Uterus (tissue), 4 donors: ENCODE results near the gene CPNE9. TPM values are rescaled to one million over a fixed set of nuclear protein-coding genes. Genes with fewer than 3 reads are reported as not detected.

Experiments
- DNase-seq, 2 donors: peaks; one replicate each; pipeline ENCODE4 v3.0.0-alpha.2; 2019 to 2020
- H3K27ac ChIP-seq, 2 donors: fragments of 200-600 bp; sonication (generic); 1 replicate in 1 of 2; 2 replicates in 1 of 2; pipeline ENCODE4 v1.5.1; 2016 to 2018
- H3K27me3 ChIP-seq, 2 donors: fragments of 200-600 bp; sonication (generic); one replicate each; pipeline ENCODE4 v1.5.1; 2018 to 2019; ENCODE audit warnings: control low read depth in 1 of 2
- H3K36me3 ChIP-seq, 2 donors: fragments of 200-600 bp; sonication (generic); one replicate each; pipeline ENCODE4 v1.5.1; 2019; ENCODE audit warnings: control low read depth in 1 of 2
- H3K4me1 ChIP-seq, 2 donors: fragments of 200-600 bp; sonication (generic); one replicate each; pipeline ENCODE4 v1.5.1; 2018 to 2019; ENCODE audit warnings: control low read depth in 1 of 2
- H3K4me3 ChIP-seq, 2 donors: fragments of 200-600 bp; sonication (generic); 1 replicate in 1 of 2; 2 replicates in 1 of 2; pipeline ENCODE4 v1.5.1; 2018 to 2019; ENCODE audit warnings: mild to moderate bottlenecking in 1 of 2
- H3K9me3 ChIP-seq, 2 donors: fragments of 200-600 bp; sonication (generic); one replicate each; pipeline ENCODE4 v1.5.1; 2019; ENCODE audit warnings: control low read depth in 1 of 2
- POLR2A ChIP-seq, 2 donors: fragments of 450-650 bp; IDR thresholded peaks; one replicate each; pipeline ENCODE4 v1.6.1; 2016; ENCODE audit warnings: antibody characterized with exemption in 2 of 2, mild to moderate bottlenecking in 1 of 2, moderate library complexity in 1 of 2
- intact Hi-C: fragments of 100-400 bp; cut with DNase I; formaldehyde crosslinking; loops from one replicate; pipeline ENCODE4 v1.15.1; 2023; ENCODE audit warnings: low total_unique reads
- total RNA-seq, 4 donors: library from RNA; depleted of rRNA in 3 of 4; stranded (reverse); fragments of >200 nt in 3 of 4; gene quantifications; one replicate each; pipeline versions ENCODE4 v1.1.0 to v1.2.4, GENCODE V29; 2014 to 2023
- TF ChIP-seq, protein P1 (sequence below), 4 experiments: fragments of 200-600 bp in 2 of 4; fragments of 450-650 bp in 2 of 4; sonication (generic) in 2 of 4; IDR thresholded peaks; one replicate each; pipeline ENCODE4 v1.5.1; 2016 to 2019; ENCODE audit warnings: antibody characterized with exemption in 4 of 4, mild to moderate bottlenecking in 2 of 4, moderate library complexity in 1 of 4
- donor health status: DM: yes; HTN: yes; CAD: no.

CPNE9 gene
- total RNA-seq, 4 donors from 2014 or later = not detected

DNA sequence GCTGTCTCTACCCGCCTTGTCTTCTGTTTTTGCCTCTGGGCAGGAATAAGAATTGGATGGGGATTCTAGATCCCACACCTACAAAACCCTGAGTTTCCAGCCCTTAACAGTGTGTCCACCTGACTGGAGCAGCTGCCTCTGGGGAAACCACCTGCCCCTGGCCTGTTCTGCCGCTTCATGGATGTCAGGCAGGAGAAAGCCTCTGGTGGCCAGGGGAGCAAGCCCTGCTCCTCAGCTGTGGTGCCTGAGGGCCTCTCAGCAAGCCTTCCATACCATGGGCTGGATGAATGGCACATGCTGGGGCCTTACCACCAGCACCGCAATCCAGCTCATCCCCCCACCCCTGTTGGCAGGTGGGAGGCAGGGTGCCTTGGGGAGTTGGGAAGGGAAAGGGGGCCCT lies 5.3 kb upstream of the CPNE9 start:
- H3K4me1 ChIP-seq = no peaks in the 10 kb centered on the region
- H3K27ac ChIP-seq = no peak overlapping the region
- H3K27me3 ChIP-seq = no peaks in the 10 kb centered on the region
- H3K9me3 ChIP-seq = no peaks in the 10 kb centered on the region
- DNase-seq = no peak
- H3K36me3 ChIP-seq = no peaks in the 10 kb centered on the region
- intact Hi-C loops = no loop called here
- H3K4me3 ChIP-seq = no peak overlapping the region
- TF ChIP-seq, protein P1, sequence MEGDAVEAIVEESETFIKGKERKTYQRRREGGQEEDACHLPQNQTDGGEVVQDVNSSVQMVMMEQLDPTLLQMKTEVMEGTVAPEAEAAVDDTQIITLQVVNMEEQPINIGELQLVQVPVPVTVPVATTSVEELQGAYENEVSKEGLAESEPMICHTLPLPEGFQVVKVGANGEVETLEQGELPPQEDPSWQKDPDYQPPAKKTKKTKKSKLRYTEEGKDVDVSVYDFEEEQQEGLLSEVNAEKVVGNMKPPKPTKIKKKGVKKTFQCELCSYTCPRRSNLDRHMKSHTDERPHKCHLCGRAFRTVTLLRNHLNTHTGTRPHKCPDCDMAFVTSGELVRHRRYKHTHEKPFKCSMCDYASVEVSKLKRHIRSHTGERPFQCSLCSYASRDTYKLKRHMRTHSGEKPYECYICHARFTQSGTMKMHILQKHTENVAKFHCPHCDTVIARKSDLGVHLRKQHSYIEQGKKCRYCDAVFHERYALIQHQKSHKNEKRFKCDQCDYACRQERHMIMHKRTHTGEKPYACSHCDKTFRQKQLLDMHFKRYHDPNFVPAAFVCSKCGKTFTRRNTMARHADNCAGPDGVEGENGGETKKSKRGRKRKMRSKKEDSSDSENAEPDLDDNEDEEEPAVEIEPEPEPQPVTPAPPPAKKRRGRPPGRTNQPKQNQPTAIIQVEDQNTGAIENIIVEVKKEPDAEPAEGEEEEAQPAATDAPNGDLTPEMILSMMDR (IDR thresholded peaks at IDR 0.05) = no peak
- TF ChIP-seq POLR2A (IDR thresholded peaks at IDR 0.05) = no peak

DNA sequence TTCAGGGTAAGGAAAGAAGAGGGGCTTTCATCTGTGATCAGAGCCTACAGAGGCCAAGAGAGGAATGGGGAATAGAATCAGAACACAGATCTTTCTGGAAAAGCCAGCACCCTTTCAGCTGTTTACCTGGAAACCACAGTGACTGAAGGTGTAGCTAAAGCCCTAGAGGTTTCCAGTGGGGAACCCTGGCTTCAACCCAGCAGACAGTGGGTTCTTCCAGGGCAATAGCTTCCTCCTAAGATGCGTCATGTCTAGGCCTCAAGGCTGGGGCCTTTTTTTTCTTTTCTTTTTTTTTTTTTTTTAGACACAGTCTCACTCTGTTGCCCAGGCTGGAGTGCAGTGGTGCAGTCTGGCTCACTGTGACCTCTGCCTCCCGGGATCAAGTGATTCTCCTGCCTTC lies 3.1 kb upstream of the CPNE9 start:
- intact Hi-C loops = no loop called here
- Histone ChIP-seq H3K36me3 (no peaks in the 10 kb centered on the region), H3K4me1 (peaks cover 0 to 8% of the 10 kb centered on the region in 2 donors), H3K27ac (no peak overlapping the region), H3K4me3 (no peak overlapping the region), H3K9me3 (no peaks in the 10 kb centered on the region), H3K27me3 (peaks cover 0 to 5% of the 10 kb centered on the region in 2 donors)
- no peak for TF ChIP-seq POLR2A (IDR thresholded peaks at IDR 0.05)
- TF ChIP-seq, protein P1 (IDR thresholded peaks at IDR 0.05) = no peak
- DNase-seq = no peak

DNA sequence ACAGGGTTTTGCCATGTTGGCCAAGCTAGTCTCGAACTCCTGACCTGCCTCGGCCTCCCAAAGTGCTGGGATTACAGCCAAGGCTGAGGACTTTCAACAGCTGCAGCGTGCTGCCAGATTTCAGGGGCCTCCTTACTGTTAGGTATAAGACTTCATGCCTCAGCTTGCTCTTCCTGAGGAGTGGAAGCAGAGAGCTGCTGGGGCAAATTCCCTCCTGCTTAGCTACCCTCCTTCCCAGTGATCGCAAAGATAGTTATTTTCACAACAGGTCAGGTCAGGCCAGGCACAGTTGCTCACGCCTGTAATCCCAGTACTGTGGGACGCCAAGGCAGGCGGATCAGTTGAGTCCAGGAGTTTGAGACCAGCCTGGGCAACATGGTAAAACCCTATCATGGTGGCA lies 2.6 kb upstream of the CPNE9 start:
- Histone ChIP-seq H3K4me3 (no peak overlapping the region), H3K27ac (no peak overlapping the region), H3K27me3 (peaks cover 0 to 5% of the 10 kb centered on the region in 2 donors), H3K4me1 (peaks cover 0 to 8% of the 10 kb centered on the region in 2 donors), H3K9me3 (no peaks in the 10 kb centered on the region), H3K36me3 (no peaks in the 10 kb centered on the region)
- DNase-seq = no peak
- no peak for TF ChIP-seq POLR2A (IDR thresholded peaks at IDR 0.05)
- TF ChIP-seq, protein P1 (IDR thresholded peaks at IDR 0.05) = no peak
- intact Hi-C loops = no loop called here

DNA sequence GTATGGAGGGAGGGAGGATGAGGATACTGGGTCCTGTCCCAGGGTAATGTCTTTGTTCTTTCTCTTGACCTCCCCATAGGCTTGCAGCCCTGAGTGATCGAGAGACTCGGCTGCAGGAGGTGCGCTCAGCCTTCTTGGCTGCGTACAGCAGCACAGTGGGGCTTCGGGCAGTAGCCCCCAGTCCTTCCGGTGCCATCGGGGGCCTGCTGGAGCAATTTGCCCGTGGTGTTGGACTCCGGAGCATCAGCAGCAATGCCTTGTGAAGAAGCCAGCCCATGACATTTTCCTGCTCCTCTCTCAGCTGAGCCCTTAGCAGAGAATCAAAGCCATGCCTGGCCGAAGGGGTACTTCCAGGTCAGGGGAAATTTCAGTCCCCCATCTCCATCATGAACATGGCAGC lies 1.9 kb upstream of the CPNE9 start:
- H3K36me3 ChIP-seq = no peaks in the 10 kb centered on the region

DNA sequence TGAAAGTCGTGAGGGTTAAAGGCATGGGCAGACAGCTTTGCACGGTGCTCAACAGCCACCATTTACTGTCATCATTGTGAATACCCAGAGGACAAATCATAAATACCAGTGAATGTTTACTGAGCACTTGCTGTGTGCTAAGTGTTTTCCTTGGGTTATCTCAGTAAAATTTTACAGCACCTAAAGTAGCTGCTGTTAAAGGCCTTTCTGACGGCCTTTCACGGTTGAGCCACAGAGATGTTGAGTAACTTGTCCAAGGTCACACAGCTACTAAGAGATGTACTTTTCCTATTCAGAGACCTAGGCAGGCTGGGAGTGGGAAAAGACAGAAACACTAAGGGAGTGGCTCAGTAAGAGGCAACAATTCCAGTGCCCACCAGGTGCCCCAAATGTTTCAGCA lies 393 bp upstream of the CPNE9 start:
- no peak for DNase-seq

More for the DNA sequence above, 1.9 kb upstream of the CPNE9 start:
- no peak overlapping the region for H3K4me3 ChIP-seq
- TF ChIP-seq POLR2A (IDR thresholded peaks at IDR 0.05) = no peak
- TF ChIP-seq, protein P1 (IDR thresholded peaks at IDR 0.05) = no peak
- intact Hi-C loops = no loop called here
- no peak for DNase-seq
- H3K9me3 ChIP-seq = no peaks in the 10 kb centered on the region
- peaks cover 0 to 5% of the 10 kb centered on the region in 2 donors for H3K27me3 ChIP-seq
- H3K4me1 ChIP-seq = peaks cover 0 to 8% of the 10 kb centered on the region in 2 donors
- no peak overlapping the region for H3K27ac ChIP-seq

More for the DNA sequence above, 393 bp upstream of the CPNE9 start:
- Histone ChIP-seq H3K4me3 (no peak overlapping the region), H3K27me3 (peaks cover 0 to 5% of the 10 kb centered on the region in 2 donors), H3K36me3 (no peaks in the 10 kb centered on the region), H3K27ac (no peak overlapping the region), H3K9me3 (no peaks in the 10 kb centered on the region), H3K4me1 (peaks cover 0 to 8% of the 10 kb centered on the region in 2 donors)
- intact Hi-C loops = no loop called here
- TF ChIP-seq POLR2A (IDR thresholded peaks at IDR 0.05) = no peak
- TF ChIP-seq, protein P1 (IDR thresholded peaks at IDR 0.05) = no peak
